ENCODE data around the gene PRKCA.

Gene PRKCA

DNA sequence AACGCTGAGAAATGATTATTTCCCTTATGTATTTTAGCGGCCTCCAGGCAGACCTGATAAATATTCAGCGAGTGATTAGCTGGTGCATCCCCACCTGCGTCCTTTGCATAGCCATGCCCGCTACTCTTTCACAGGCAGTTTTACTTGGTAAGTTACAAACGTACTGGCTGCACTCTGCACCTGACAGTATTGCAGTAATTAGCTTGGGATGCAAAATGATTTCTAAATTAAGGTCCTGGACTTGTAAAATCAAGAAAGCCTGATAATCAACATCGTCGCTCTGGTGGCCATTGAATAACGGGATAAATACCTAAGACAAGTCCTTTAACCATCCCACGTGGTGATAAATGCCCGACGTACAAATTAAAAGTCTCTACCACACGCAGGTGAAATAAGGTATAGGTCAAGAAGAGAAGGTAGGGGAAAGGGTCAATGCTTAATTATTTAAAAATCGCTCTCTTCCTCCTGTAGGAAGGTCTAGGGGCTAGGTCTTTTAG, 998 bp upstream of the PRKCA start:
- no peak for DNase-seq (ENCODE audit: low read depth)
- peak overlapping the region; percentile 65 for H3K4me3 ChIP-seq (ENCODE audit: low read length)
- TF ChIP-seq, protein P1, sequence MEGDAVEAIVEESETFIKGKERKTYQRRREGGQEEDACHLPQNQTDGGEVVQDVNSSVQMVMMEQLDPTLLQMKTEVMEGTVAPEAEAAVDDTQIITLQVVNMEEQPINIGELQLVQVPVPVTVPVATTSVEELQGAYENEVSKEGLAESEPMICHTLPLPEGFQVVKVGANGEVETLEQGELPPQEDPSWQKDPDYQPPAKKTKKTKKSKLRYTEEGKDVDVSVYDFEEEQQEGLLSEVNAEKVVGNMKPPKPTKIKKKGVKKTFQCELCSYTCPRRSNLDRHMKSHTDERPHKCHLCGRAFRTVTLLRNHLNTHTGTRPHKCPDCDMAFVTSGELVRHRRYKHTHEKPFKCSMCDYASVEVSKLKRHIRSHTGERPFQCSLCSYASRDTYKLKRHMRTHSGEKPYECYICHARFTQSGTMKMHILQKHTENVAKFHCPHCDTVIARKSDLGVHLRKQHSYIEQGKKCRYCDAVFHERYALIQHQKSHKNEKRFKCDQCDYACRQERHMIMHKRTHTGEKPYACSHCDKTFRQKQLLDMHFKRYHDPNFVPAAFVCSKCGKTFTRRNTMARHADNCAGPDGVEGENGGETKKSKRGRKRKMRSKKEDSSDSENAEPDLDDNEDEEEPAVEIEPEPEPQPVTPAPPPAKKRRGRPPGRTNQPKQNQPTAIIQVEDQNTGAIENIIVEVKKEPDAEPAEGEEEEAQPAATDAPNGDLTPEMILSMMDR (IDR thresholded peaks at IDR 0.05; ENCODE audit: insufficient read depth, low read depth, low read length, missing control alignments): no peak

DNA sequence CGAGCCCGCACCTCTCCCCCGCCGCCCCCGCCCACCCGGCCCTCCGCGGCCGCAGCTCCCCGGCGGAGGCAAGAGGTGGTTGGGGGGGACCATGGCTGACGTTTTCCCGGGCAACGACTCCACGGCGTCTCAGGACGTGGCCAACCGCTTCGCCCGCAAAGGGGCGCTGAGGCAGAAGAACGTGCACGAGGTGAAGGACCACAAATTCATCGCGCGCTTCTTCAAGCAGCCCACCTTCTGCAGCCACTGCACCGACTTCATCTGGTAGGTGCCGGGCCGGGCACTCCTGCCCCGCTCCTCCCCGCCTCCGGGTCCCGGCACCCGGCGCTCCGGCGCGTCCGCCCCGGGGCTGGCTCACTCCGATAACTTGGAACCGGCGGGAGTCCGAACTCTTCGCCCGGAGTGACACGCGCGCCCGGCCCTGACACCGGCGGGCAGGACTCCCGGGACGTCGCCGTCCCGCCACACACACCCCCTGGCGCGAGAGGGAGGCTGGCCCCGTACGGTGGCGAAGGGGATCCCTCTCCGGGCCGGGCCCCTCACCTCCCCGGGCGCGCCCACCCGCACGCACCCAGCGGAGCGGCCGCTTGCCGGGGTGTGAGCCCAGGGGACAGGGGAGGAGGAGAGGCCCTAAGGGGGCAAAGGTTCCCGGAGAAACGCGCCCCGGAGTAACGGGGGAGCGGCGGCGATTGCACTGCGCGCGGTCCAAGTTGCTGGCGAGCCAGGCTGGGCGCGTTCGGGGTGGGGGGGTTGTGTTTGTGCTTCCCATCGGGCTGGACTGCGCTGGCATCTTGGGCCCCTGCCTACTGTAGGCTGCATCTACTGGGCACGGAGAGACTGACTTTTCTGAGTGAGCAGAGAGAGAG, 581 bp downstream of the PRKCA start:
- peak; percentile 63 for DNase-seq (ENCODE audit: low read depth)
- H3K4me3 ChIP-seq (ENCODE audit: low read length): peak overlapping the region; percentile 63
- TF ChIP-seq, protein P1 (IDR thresholded peaks at IDR 0.05; ENCODE audit: insufficient read depth, low read depth, low read length, missing control alignments): no peak

DNA sequence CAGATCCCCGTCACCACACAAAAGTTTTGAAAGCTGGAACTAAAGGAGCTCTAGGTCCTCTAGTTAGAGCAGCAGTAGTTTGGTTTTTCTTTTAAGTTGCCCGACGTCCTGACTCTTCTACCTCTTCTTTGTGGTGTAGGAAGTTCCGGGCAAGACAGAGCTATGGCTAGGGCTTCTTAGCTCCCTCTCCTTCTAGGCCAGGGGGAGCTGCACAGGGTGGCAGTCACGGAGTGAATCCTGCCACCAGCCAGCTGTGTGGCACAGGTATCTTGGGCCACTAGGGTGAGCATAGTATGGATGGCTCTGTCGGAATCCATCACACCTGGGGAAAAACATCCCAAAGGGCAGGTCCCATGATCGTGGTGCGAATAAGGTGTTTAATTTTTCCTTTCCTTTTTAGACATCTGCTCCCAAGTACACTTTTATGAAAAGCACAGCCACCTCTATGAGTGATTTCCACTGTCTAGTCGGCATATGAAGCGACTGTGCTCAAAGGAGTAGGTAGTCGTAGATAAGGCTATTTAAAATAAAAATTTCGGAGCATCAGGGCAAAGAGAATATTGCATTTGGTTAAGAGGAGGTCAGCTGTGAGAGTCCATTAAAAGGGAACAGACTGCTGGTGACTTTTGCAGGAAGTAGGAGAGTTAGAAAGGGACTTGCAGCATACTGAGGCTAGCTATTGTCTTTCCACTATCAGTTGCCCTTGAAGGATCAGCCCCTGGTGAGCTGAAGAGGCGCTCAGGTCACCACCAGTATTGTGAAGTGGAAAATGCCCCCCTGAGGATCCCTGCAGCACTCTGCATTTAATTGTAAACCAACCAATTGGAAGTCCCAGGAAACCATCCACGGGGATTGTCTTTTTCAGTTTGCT, 2.1 kb downstream of the PRKCA start:
- TF ChIP-seq, protein P1 (IDR thresholded peaks at IDR 0.05; ENCODE audit: insufficient read depth, low read depth, low read length, missing control alignments): peak; percentile 7
- H3K4me3 ChIP-seq (ENCODE audit: low read length): peak overlapping the region; percentile 38
- DNase-seq (ENCODE audit: low read depth): peak; percentile 15

GRCh38 chr17:66306446-66306845, 4.0 kb downstream of the PRKCA start:
- DNase-seq (ENCODE audit: low read depth): peak; percentile 27
- H3K4me3 ChIP-seq (ENCODE audit: low read length): no peak overlapping the region
- TF ChIP-seq, protein P1 (IDR thresholded peaks at IDR 0.05; ENCODE audit: insufficient read depth, low read depth, low read length, missing control alignments): no peak

DNA sequence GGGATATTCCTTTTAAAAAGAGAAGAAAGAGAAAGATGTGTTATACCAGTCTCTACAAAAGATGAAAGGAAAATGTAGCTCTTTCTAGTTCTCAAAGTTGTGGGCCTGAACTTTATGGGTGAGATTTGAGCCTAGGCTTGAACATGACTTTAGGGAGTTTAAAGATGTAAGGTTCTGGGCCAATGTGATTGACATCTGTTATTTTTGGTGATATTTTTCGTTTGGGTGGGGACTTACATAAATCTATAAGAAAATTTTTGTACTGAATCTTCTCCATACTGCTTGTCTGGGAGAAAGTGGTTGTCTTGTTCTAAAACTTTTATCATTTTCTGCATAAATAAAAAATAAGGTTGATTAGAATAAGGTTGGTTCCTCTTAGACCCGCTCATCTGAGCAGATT, 4.8 kb downstream of the PRKCA start:
- TF ChIP-seq, protein P1 (IDR thresholded peaks at IDR 0.05; ENCODE audit: insufficient read depth, low read depth, low read length, missing control alignments): no peak
- DNase-seq (ENCODE audit: low read depth): no peak
- H3K4me3 ChIP-seq (ENCODE audit: low read length): no peak overlapping the region

DNA sequence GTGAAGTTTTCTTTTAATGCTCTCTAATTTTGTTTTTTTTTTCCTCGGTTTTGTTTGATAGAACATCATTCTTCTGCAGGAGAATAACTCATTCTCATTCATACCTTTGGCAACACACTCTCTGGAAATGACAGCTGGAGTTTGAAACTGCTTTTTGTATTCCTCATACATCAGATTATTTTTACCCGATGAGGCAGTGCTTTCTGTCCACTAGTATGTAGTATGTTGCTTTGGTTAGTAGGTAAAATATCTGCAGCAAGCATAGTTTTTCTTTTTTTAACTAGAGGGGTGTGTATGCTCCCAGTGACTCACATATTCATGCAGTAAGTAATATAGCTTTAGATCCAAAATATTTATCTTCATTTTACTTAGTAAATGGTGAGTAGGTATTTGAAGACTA, 6.4 kb downstream of the PRKCA start:
- TF ChIP-seq, protein P1 (IDR thresholded peaks at IDR 0.05; ENCODE audit: insufficient read depth, low read depth, low read length, missing control alignments): no peak
- no peak overlapping the region for H3K4me3 ChIP-seq (ENCODE audit: low read length)
- DNase-seq (ENCODE audit: low read depth): no peak

Measured in epithelial cell of esophagus (primary cell).